GM23338 (cell line): ENCODE results near the gene FBXW2. TPM values are rescaled to one million over a fixed set of nuclear protein-coding genes. Genes with fewer than 3 reads are reported as not detected.

Experiments
- ATAC-seq: fragments of 200-7000 bp; cut with Tn5 transposase; 3 replicates; pipeline ENCODE4 v1.9.1; 2020
- DNase-seq: peaks from one replicate; pipeline ENCODE4 v3.0.0-alpha.2; 2015; ENCODE audit warnings: low spot score
- H2AFZ ChIP-seq: fragments of 200-600 bp; sonication (generic); 2 replicates; pipeline ENCODE4 v1.8.0; 2016; ENCODE audit warnings: antibody characterized with exemption, mild to moderate bottlenecking, moderate library complexity
- H3F3A ChIP-seq: fragments of 200-600 bp; sonication (generic); replicated peaks from 2 replicates; pipeline ENCODE4 v1.8.0; 2017; ENCODE audit warnings: antibody characterized with exemption, mixed run types, low read depth
- H3K27ac ChIP-seq: fragments of 200-600 bp; sonication (generic); 2 replicates; pipeline ENCODE4 v1.6.1; 2016; ENCODE audit warnings: low read depth
- H3K27me3 ChIP-seq: fragments of 200-600 bp; sonication (generic); 2 replicates; pipeline ENCODE4 v1.8.0; 2016; ENCODE audit warnings: mild to moderate bottlenecking, mixed run types, moderate library complexity; ENCODE audit not compliant: insufficient read depth
- H3K36me3 ChIP-seq: fragments of 200-600 bp; sonication (generic); 2 replicates; pipeline ENCODE4 v1.8.0; 2016; ENCODE audit warnings: mild to moderate bottlenecking; ENCODE audit not compliant: insufficient read depth
- H3K4me1 ChIP-seq: fragments of 200-600 bp; sonication (generic); 2 replicates; pipeline ENCODE4 v1.8.0; 2016; ENCODE audit warnings: mild to moderate bottlenecking, moderate library complexity; ENCODE audit not compliant: insufficient read depth
- H3K4me2 ChIP-seq: fragments of 200-600 bp; sonication (generic); 2 replicates; pipeline ENCODE4 v1.7.1; 2017; ENCODE audit warnings: mixed run types
- H3K4me3 ChIP-seq: fragments of 200-600 bp; sonication (generic); 2 replicates; pipeline ENCODE4 v1.6.1; 2016; ENCODE audit warnings: mixed run types
- H3K79me2 ChIP-seq: fragments of 200-600 bp; sonication (generic); replicated peaks from 2 replicates; pipeline ENCODE4 v1.8.0; 2017; ENCODE audit warnings: mild to moderate bottlenecking; ENCODE audit not compliant: insufficient read depth
- H3K9me2 ChIP-seq: fragments of 200-600 bp; sonication (generic); 2 replicates; pipeline ENCODE4 v1.8.0; 2017; ENCODE audit not compliant: insufficient read depth
- H4K20me1 ChIP-seq: fragments of 200-600 bp; sonication (generic); replicated peaks from 2 replicates; pipeline ENCODE4 v1.8.0; 2017; ENCODE audit warnings: mild to moderate bottlenecking; ENCODE audit not compliant: insufficient read depth
- H3K27ac Mint-ChIP-seq: 2 replicates; pipeline ENCODE4 v1.8.0; 2020; ENCODE audit warnings: inconsistent platforms, mild to moderate bottlenecking, moderate library complexity, mixed read lengths
- H3K27me3 Mint-ChIP-seq: 3 replicates; pipeline ENCODE4 v1.8.0; 2022; ENCODE audit warnings: low read depth, mild to moderate bottlenecking, moderate library complexity, mixed read lengths, inconsistent platforms; ENCODE audit not compliant: insufficient read depth, poor library complexity
- H3K36me3 Mint-ChIP-seq: 3 replicates; pipeline ENCODE4 v1.8.0; 2021; ENCODE audit warnings: low read depth, mild to moderate bottlenecking, inconsistent platforms, moderate library complexity, mixed read lengths
- H3K4me1 Mint-ChIP-seq: 3 replicates; pipeline ENCODE4 v1.8.0; 2020; ENCODE audit warnings: mild to moderate bottlenecking, inconsistent platforms, mixed read lengths
- H3K4me3 Mint-ChIP-seq: 3 replicates; pipeline ENCODE4 v1.8.0; 2021; ENCODE audit warnings: moderate library complexity, mild to moderate bottlenecking, inconsistent platforms, mixed read lengths
- H3K9me3 Mint-ChIP-seq: 3 replicates; pipeline ENCODE4 v1.8.0; 2020; ENCODE audit warnings: moderate library complexity, mild to moderate bottlenecking, inconsistent platforms, mixed read lengths
- CREB1 ChIP-seq: fragments of 250-450 bp; sonication (Bioruptor Pico); IDR thresholded peaks from 2 replicates; pipeline ENCODE4 v1.5.0; 2020; ENCODE audit warnings: low read depth, mild to moderate bottlenecking, moderate library complexity
- JUNB ChIP-seq: IDR thresholded peaks from one replicate; pipeline ENCODE4 v1.6.1; 2016; ENCODE audit warnings: antibody characterized with exemption; ENCODE audit not compliant: unreplicated experiment
- NANOG ChIP-seq: IDR thresholded peaks from 2 replicates; pipeline ENCODE4 v1.6.1; 2016; ENCODE audit warnings: antibody characterized with exemption, borderline replicate concordance
- STAT1 ChIP-seq: IDR thresholded peaks from one replicate; pipeline ENCODE4 v1.6.1; 2016; ENCODE audit warnings: antibody characterized with exemption; ENCODE audit not compliant: unreplicated experiment
- ZNF114 ChIP-seq: fragments of 250-450 bp; sonication (Bioruptor Pico); IDR thresholded peaks from 2 replicates; pipeline ENCODE4 v1.5.0; 2020; ENCODE audit warnings: mild to moderate bottlenecking, moderate library complexity
- ZNF331 ChIP-seq: fragments of 250-450 bp; sonication (Bioruptor Pico); IDR thresholded peaks from 2 replicates; pipeline ENCODE4 v1.5.0; 2020; ENCODE audit warnings: low read depth, mild to moderate bottlenecking, moderate library complexity
- polyA plus RNA-seq: library from polyadenylated mRNA; unstranded; fragments of >200 nt; fragmentation: Nextera tagmentation; extraction: Ambion mirVana; gene quantifications from 2 replicates; pipeline ENCODE4 v1.2.1, GENCODE V29; 2016
- total RNA-seq: library from RNA; depleted of rRNA; stranded (reverse); fragments of >200 nt; shearing (Covaris generic); gene quantifications from 2 replicates; pipeline ENCODE4 v1.2.3, GENCODE V29; 2014
- TF ChIP-seq, protein P1 (sequence below): IDR thresholded peaks from 2 replicates; pipeline ENCODE4 v1.6.1; 2016; ENCODE audit warnings: antibody characterized with exemption
- TF ChIP-seq, protein P2 (sequence below): IDR thresholded peaks from one replicate; pipeline ENCODE4 v1.6.1; 2018; ENCODE audit warnings: antibody characterized with exemption; ENCODE audit not compliant: unreplicated experiment

The FBXW2 gene
- total and polyA plus RNA-seq, 2 experiments from 2014 or later: 10.0 to 55.2 TPM

DNA sequence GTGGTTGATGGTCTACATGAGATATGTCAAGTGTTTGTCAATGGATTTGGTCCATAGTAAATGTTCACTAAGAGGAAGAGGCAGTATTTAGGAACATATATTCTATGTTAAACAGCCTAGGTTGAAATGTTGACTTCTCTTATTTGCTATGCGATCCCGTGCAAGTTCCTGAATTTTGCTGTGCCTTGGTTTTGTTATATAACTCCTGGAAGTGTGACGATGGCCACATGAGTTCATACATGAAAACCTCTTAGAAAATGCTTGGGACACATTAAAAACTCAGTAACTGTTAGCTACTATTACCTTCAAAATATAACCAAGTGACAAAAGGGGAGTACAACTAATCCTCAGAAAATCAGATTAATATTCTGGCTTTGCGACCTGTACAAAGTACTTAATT lies 21.9 kb upstream of the FBXW2 start (continued):
- TF ChIP-seq, protein P1, sequence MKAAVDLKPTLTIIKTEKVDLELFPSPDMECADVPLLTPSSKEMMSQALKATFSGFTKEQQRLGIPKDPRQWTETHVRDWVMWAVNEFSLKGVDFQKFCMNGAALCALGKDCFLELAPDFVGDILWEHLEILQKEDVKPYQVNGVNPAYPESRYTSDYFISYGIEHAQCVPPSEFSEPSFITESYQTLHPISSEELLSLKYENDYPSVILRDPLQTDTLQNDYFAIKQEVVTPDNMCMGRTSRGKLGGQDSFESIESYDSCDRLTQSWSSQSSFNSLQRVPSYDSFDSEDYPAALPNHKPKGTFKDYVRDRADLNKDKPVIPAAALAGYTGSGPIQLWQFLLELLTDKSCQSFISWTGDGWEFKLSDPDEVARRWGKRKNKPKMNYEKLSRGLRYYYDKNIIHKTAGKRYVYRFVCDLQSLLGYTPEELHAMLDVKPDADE: no peak
- no peak for TF ChIP-seq STAT1
- no peak for TF ChIP-seq JUNB
- TF ChIP-seq ZNF331: no peak
- no peak for TF ChIP-seq NANOG
- TF ChIP-seq, protein P2, sequence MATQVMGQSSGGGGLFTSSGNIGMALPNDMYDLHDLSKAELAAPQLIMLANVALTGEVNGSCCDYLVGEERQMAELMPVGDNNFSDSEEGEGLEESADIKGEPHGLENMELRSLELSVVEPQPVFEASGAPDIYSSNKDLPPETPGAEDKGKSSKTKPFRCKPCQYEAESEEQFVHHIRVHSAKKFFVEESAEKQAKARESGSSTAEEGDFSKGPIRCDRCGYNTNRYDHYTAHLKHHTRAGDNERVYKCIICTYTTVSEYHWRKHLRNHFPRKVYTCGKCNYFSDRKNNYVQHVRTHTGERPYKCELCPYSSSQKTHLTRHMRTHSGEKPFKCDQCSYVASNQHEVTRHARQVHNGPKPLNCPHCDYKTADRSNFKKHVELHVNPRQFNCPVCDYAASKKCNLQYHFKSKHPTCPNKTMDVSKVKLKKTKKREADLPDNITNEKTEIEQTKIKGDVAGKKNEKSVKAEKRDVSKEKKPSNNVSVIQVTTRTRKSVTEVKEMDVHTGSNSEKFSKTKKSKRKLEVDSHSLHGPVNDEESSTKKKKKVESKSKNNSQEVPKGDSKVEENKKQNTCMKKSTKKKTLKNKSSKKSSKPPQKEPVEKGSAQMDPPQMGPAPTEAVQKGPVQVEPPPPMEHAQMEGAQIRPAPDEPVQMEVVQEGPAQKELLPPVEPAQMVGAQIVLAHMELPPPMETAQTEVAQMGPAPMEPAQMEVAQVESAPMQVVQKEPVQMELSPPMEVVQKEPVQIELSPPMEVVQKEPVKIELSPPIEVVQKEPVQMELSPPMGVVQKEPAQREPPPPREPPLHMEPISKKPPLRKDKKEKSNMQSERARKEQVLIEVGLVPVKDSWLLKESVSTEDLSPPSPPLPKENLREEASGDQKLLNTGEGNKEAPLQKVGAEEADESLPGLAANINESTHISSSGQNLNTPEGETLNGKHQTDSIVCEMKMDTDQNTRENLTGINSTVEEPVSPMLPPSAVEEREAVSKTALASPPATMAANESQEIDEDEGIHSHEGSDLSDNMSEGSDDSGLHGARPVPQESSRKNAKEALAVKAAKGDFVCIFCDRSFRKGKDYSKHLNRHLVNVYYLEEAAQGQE: no peak

DNA sequence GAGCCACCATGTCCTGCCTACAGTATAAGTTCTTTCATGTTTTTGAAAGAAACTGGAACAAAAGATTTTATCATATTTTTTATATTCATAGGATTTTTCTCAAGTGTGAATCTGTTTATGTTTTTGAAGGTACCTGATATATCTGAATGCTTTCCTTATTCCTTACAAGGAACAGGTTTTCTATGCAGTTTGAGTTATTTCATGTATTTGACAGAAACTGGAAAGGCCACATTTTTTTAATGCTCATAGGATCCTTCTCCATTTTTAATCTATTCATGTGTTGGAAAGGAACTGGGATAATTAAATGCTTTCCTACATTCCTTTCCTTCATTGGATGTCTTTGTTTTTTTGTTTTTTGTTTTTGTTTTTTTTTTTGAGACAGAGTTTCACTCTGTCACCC lies 15.7 kb upstream of the FBXW2 start:
- no peaks in the 10 kb centered on the region for H3K27me3 ChIP-seq
- H3K27ac ChIP-seq: no peak overlapping the region
- no peak overlapping the region for H3K4me3 Mint-ChIP-seq
- no peaks in the 10 kb centered on the region for H3F3A ChIP-seq
- ATAC-seq: no peak
- H3K4me2 ChIP-seq: no peak overlapping the region
- no peaks in the 10 kb centered on the region for H3K4me1 Mint-ChIP-seq
- H3K4me1 ChIP-seq: no peaks in the 10 kb centered on the region
- H3K4me3 ChIP-seq: no peak overlapping the region
- H3K36me3 ChIP-seq: no peaks in the 10 kb centered on the region
- peaks cover 28% of the 10 kb centered on the region for H3K36me3 Mint-ChIP-seq
- H3K9me3 Mint-ChIP-seq: peaks cover 42% of the 10 kb centered on the region
- H3K27ac Mint-ChIP-seq: no peak overlapping the region
- TF ChIP-seq, protein P1: no peak
- TF ChIP-seq CREB1: no peak
- no peak for TF ChIP-seq ZNF114 (CRISPR knock-in tag)
- no peak overlapping the region for H2AFZ ChIP-seq
- H3K9me2 ChIP-seq: no peaks in the 10 kb centered on the region
- DNase-seq: no peak
- H4K20me1 ChIP-seq: no peaks in the 10 kb centered on the region
- H3K79me2 ChIP-seq: no peaks in the 10 kb centered on the region
- H3K27me3 Mint-ChIP-seq: peaks cover 2% of the 10 kb centered on the region
